ENCODE data around the gene EWSR1.

GRCh38 chr22:29251981-29252911 is 15.8 kb upstream of the EWSR1 start:
- TF ChIP-seq RFX5 (IDR thresholded peaks at IDR 0.05; ENCODE audit: low read depth, low read length): no peak
- TF ChIP-seq RCOR1 (IDR thresholded peaks at IDR 0.05; ENCODE audit: insufficient replicate concordance, low read length): no peak
- TF ChIP-seq CTCF (conservative IDR thresholded peaks at IDR 0.05; ENCODE audit: low read depth, low read length): no peak
- TF ChIP-seq ELK1 (IDR thresholded peaks at IDR 0.05; ENCODE audit: borderline replicate concordance, low read depth, low read length): no peak
- TF ChIP-seq FOS (IDR thresholded peaks at IDR 0.05; ENCODE audit: low read depth, low read length): no peak
- TF ChIP-seq SMC3 (IDR thresholded peaks at IDR 0.05; ENCODE audit: low read depth, low read length): no peak
- TF ChIP-seq POLR2A (IDR thresholded peaks at IDR 0.05; ENCODE audit: low read depth, low read length): no peak
- no peak for TF ChIP-seq RAD21 (IDR thresholded peaks at IDR 0.05; ENCODE audit: low read length)
- no peak for TF ChIP-seq NFE2L2 (IDR thresholded peaks at IDR 0.05; ENCODE audit: low read depth, low read length)
- no peak for TF ChIP-seq CEBPB (IDR thresholded peaks at IDR 0.05; ENCODE audit: low read depth, low read length)
- TF ChIP-seq MAFK (IDR thresholded peaks at IDR 0.05; ENCODE audit: low read depth, low read length): no peak

Measured in IMR-90 (cell line).